ENCODE results near the gene TMEM238.
"Not testable (repeated sequence)": the region's sequence is repeated elsewhere in the genome, so short reads cannot be mapped to it uniquely, and the experiment has no call there.

TMEM238 gene

DNA sequence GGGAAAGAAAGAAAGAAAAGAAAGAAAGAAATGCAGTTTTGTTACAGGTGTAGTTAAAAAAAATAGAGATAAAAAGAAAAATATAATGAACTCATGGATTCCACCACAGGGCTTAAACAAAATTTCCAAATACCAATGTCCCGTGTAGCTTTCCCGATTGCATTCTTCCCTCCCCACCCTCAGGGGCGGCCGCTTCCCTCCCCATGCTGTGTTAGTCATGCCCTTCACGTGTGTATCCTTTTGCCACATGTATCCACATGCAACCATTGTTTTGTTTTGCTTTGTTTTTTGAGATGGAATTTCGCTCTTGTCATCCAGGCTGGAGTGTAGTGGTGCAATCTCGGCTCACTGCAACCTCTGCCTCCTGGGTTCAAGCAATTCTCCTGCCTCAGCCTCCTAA lies 48.0 kb downstream of the TMEM238 start:
- DNase-seq: no peak

- no peak for DNase-seq
These were observed 50.2 kb downstream of the TMEM238 start for GRCh38 chr19:55333870-55334269.

DNA sequence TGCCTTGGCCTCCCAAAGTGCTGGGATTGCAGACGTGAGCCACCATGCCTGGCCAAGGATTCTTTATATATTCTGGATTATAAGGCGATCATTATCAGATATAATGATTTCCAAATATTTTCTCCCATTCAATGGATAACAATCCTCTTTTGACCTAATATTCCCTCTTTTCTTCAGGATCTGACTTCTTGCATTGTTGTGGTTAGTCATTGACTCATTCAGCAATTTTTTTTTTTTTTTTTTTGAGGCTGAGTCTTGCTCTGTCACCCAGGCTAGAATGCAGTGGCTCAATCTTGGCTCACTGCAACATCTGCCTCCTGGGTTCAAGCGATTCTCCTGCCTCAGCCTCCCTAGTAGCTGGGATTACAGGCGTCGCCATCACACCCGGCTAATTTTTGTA lies 54.3 kb downstream of the TMEM238 start:
- DNase-seq: not testable (repeated sequence)

All from activated effector memory CD4-positive, alpha-beta T cell treated with anti-CD3 and anti-CD28 coated beads, Interleukin-2, amount 50 U/mL, for 16 hours (primary cell).